GM18526 (cell line): ENCODE data around the gene MPPED1.

Source experiments
- POLR2A ChIP-seq: IDR thresholded peaks from 3 replicates; pipeline ENCODE4 v1.6.1; 2011; ENCODE audit not compliant: insufficient read length; ENCODE audit errors: extremely low read depth

Gene MPPED1

GRCh38 chr22:43465291-43466015, 53.6 kb downstream of the MPPED1 start:
- no peak for TF ChIP-seq POLR2A

GRCh38 chr22:43466710-43467109, 54.9 kb downstream of the MPPED1 start:
- TF ChIP-seq POLR2A: no peak

GRCh38 chr22:43467216-43467940, 55.6 kb downstream of the MPPED1 start:
- TF ChIP-seq POLR2A: no peak

GRCh38 chr22:43470253-43470652, 58.4 kb downstream of the MPPED1 start:
- no peak for TF ChIP-seq POLR2A

- no peak for TF ChIP-seq POLR2A
These were observed 59.2 kb downstream of the MPPED1 start for GRCh38 chr22:43470941-43471585.

GRCh38 chr22:43471606-43472135, 59.9 kb downstream of the MPPED1 start:
- no peak for TF ChIP-seq POLR2A

GRCh38 chr22:43473031-43473430, 61.2 kb downstream of the MPPED1 start:
- no peak for TF ChIP-seq POLR2A

- no peak for TF ChIP-seq POLR2A
These were observed 61.6 kb downstream of the MPPED1 start for GRCh38 chr22:43473441-43473840.

GRCh38 chr22:43474161-43475101, 62.6 kb downstream of the MPPED1 start:
- no peak for TF ChIP-seq POLR2A

GRCh38 chr22:43475549-43476076, 63.8 kb downstream of the MPPED1 start:
- TF ChIP-seq POLR2A: no peak

- TF ChIP-seq POLR2A: no peak
These were observed 64.5 kb downstream of the MPPED1 start for GRCh38 chr22:43476341-43476740.

- TF ChIP-seq POLR2A: no peak
These were observed 65.2 kb downstream of the MPPED1 start for GRCh38 chr22:43476751-43477725.

GRCh38 chr22:43477966-43478365, 66.2 kb downstream of the MPPED1 start:
- no peak for TF ChIP-seq POLR2A
